COLO668 (cell line): ENCODE measurements around the gene CDKAL1.
"Not testable (repeated sequence)": the region's sequence is repeated elsewhere in the genome, so short reads cannot be mapped to it uniquely, and the experiment has no call there.

Experiments
- DNase-seq: peaks from one replicate; lab custom pipeline; 2025; ENCODE audit not compliant: unreplicated experiment; lab: John Stamatoyannopoulos, UW

CDKAL1 gene

GRCh38 chr6:20827798-20828197 is 293.5 kb downstream of the CDKAL1 start:
- DNase-seq: no peak

GRCh38 chr6:20830576-20830975 is 296.3 kb downstream of the CDKAL1 start:
- DNase-seq: no peak

GRCh38 chr6:20831251-20831650 is 297.0 kb downstream of the CDKAL1 start:
- not testable (repeated sequence) for DNase-seq

GRCh38 chr6:20833881-20834515 is 299.7 kb downstream of the CDKAL1 start:
- DNase-seq: no peak

- DNase-seq: no peak
Observed at GRCh38 chr6:20835315-20836010, 301.2 kb downstream of the CDKAL1 start.

- DNase-seq: no peak
Observed at GRCh38 chr6:20837189-20837588, 302.9 kb downstream of the CDKAL1 start.

GRCh38 chr6:20838113-20838512 is 303.9 kb downstream of the CDKAL1 start:
- DNase-seq: no peak

- DNase-seq: no peak
Observed at GRCh38 chr6:20839630-20840029, 305.4 kb downstream of the CDKAL1 start.

- no peak for DNase-seq
Observed at GRCh38 chr6:20840675-20841074, 306.4 kb downstream of the CDKAL1 start.

GRCh38 chr6:20841806-20842205 is 307.5 kb downstream of the CDKAL1 start:
- no peak for DNase-seq

GRCh38 chr6:20845592-20845991 is 311.3 kb downstream of the CDKAL1 start:
- DNase-seq: no peak

GRCh38 chr6:20846602-20847028 is 312.4 kb downstream of the CDKAL1 start:
- no peak for DNase-seq

GRCh38 chr6:20847904-20848303 is 313.6 kb downstream of the CDKAL1 start:
- no peak for DNase-seq

- no peak for DNase-seq
Observed at GRCh38 chr6:20850686-20851416, 316.6 kb downstream of the CDKAL1 start.

GRCh38 chr6:20851795-20852194 is 317.5 kb downstream of the CDKAL1 start:
- no peak for DNase-seq

GRCh38 chr6:20853828-20854227 is 319.6 kb downstream of the CDKAL1 start:
- DNase-seq: no peak

GRCh38 chr6:20856681-20857288 is 322.5 kb downstream of the CDKAL1 start:
- DNase-seq: no peak

GRCh38 chr6:20861481-20861880 is 327.2 kb downstream of the CDKAL1 start:
- no peak for DNase-seq

- no peak for DNase-seq
Observed at GRCh38 chr6:20866036-20866435, 331.8 kb downstream of the CDKAL1 start.

- DNase-seq: no peak
Observed at GRCh38 chr6:20866935-20867703, 332.9 kb downstream of the CDKAL1 start.
